ENCODE data around the gene COPS3. TPM values are rescaled to one million over a fixed set of nuclear protein-coding genes. Genes with fewer than 3 reads are reported as not detected.

COPS3 gene
- total and polyA plus RNA-seq, 2 of the 8 experiments (the other 6 are each of a cell fraction or from before 2014, with no cell fraction given): 82.9 to 110 TPM

DNA sequence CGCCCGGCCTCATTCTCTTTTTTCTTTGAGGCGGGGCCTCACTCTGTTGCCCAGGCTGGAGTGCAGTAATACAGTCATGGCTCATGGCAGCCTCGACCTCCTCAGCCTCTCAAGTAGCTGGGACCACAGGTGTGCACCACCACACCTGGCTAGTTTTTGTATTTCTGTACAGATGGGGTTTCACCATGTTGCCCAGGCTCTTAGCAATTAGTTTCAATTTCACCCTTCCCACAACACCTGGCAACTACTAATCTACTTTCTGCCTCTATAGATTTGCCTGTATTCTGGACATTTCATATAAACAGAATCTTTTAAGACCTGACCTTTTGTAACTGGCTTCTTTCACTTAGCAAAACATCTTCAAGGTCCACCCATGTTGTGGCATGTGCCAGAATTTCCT lies 14.1 kb upstream of the COPS3 start (continued):
- TF ChIP-seq CHD7 (IDR thresholded peaks at IDR 0.05; ENCODE audit: insufficient replicate concordance, low read length) (no peak), TEAD4 (IDR thresholded peaks at IDR 0.05; ENCODE audit: low read depth, low read length) (no peak)
